ENCODE data around the gene C5orf63.
"Not testable (repeated sequence)": the region's sequence is repeated elsewhere in the genome, so short reads cannot be mapped to it uniquely, and the experiment has no call there.

The C5orf63 gene

GRCh38 chr5:127070243-127070642 lies 3.1 kb downstream of the C5orf63 start:
- no peak for DNase-seq

GRCh38 chr5:127068493-127069214 lies 4.6 kb downstream of the C5orf63 start:
- no peak for DNase-seq

- DNase-seq: no peak
Observed at GRCh38 chr5:127066721-127067120, 6.6 kb downstream of the C5orf63 start.

- no peak for DNase-seq
Observed at GRCh38 chr5:127064253-127064840, 9.0 kb downstream of the C5orf63 start.

- DNase-seq: no peak
Observed at GRCh38 chr5:127063257-127063913, 9.9 kb downstream of the C5orf63 start.

- DNase-seq: no peak
Observed at GRCh38 chr5:127061956-127062355, 11.3 kb downstream of the C5orf63 start.

GRCh38 chr5:127061537-127061936 lies 11.8 kb downstream of the C5orf63 start:
- no peak for DNase-seq

GRCh38 chr5:127060470-127060985 lies 12.8 kb downstream of the C5orf63 start:
- DNase-seq: no peak

GRCh38 chr5:127056896-127057295 lies 16.4 kb downstream of the C5orf63 start:
- no peak for DNase-seq

GRCh38 chr5:127055880-127056653 lies 17.2 kb downstream of the C5orf63 start:
- no peak for DNase-seq

GRCh38 chr5:127053551-127053950 lies 19.8 kb downstream of the C5orf63 start:
- not testable (repeated sequence) for DNase-seq

GRCh38 chr5:127053049-127053448 lies 20.3 kb downstream of the C5orf63 start:
- DNase-seq: no peak

- no peak for DNase-seq
Observed at GRCh38 chr5:127051591-127051990, 21.7 kb downstream of the C5orf63 start.

- no peak for DNase-seq
Observed at GRCh38 chr5:127046343-127047072, 26.8 kb downstream of the C5orf63 start.

GRCh38 chr5:127042593-127042992 lies 30.7 kb downstream of the C5orf63 start:
- DNase-seq: no peak

GRCh38 chr5:127041571-127041970 lies 31.7 kb downstream of the C5orf63 start:
- DNase-seq: no peak

- no peak for DNase-seq
Observed at GRCh38 chr5:127040796-127041520, 32.3 kb downstream of the C5orf63 start.

GRCh38 chr5:127038550-127038949 lies 34.8 kb downstream of the C5orf63 start:
- no peak for DNase-seq

- no peak for DNase-seq
Observed at GRCh38 chr5:127031863-127032232, 41.5 kb downstream of the C5orf63 start.

GRCh38 chr5:127031147-127031862 lies 42.0 kb downstream of the C5orf63 start:
- DNase-seq: peak; percentile 72
